Activated CD4-positive, alpha-beta memory T cell treated with anti-CD3 and anti-CD28 coated beads, Interleukin-2, amount 10 ng/mL, durations not matched to agents 7 days and 5 days (primary cell): ENCODE results near the gene GPX2. TPM values are rescaled to one million over a fixed set of nuclear protein-coding genes. Genes with fewer than 3 reads are reported as not detected.

ENCODE experiments used
- CTCF ChIA-PET: fragments of 350-600 bp; sonication (Branson Sonifier 250); formaldehyde crosslinking; loops from one replicate; lab custom pipeline; 2021; ENCODE audit warnings: antibody characterized with exemption, inconsistent platforms; lab: Charles Lee
- POLR2A ChIA-PET: fragments of 350-600 bp; sonication (Branson Sonifier 250); formaldehyde crosslinking; loops from one replicate; lab custom pipeline; 2021; ENCODE audit warnings: antibody characterized with exemption; lab: Charles Lee
- DNase-seq: peaks from one replicate; pipeline ENCODE4 v3.0.0-alpha.2; 2020
- H3K27ac Mint-ChIP-seq: one replicate; pipeline ENCODE4 v1.8.0; 2021; ENCODE audit warnings: mild to moderate bottlenecking, mixed read lengths
- H3K27me3 Mint-ChIP-seq: one replicate; pipeline ENCODE4 v1.8.0; 2021; ENCODE audit warnings: mixed read lengths
- H3K36me3 Mint-ChIP-seq: one replicate; pipeline ENCODE4 v1.8.0; 2021; ENCODE audit warnings: low read depth, mixed read lengths
- H3K4me1 Mint-ChIP-seq: one replicate; pipeline ENCODE4 v1.8.0; 2021; ENCODE audit warnings: mixed read lengths
- H3K4me3 Mint-ChIP-seq: one replicate; pipeline ENCODE4 v1.8.0; 2021; ENCODE audit warnings: mild to moderate bottlenecking, mixed read lengths
- H3K9me3 Mint-ChIP-seq: one replicate; pipeline ENCODE4 v1.8.0; 2021; ENCODE audit warnings: mixed read lengths
- total RNA-seq, 2 experiments: library from RNA; stranded (reverse); gene quantifications; one replicate each; pipeline ENCODE4 v1.2.3, GENCODE V29; 2021

GPX2 gene
- total RNA-seq, 2 experiments from 2014 or later, result not detected

- H3K27ac Mint-ChIP-seq, result no peak overlapping the region
- no peak overlapping the region for H3K4me3 Mint-ChIP-seq
- no peak for DNase-seq
- no peaks in the 10 kb centered on the region for H3K9me3 Mint-ChIP-seq
- H3K4me1 Mint-ChIP-seq, result no peaks in the 10 kb centered on the region
- CTCF ChIA-PET, result interaction anchor here (0.7 to 5.8 kb wide), 45 partner anchors 9 to 515 kb away, joined by 3 to 77 read pairs (median 4); partner anchors contain the start of genes FNTB and SPTB
- no peaks in the 10 kb centered on the region for H3K36me3 Mint-ChIP-seq
- peaks cover 19% of the 10 kb centered on the region for H3K27me3 Mint-ChIP-seq
- POLR2A ChIA-PET, result interaction anchor here (0.7 to 1.2 kb wide), 5 partner anchors 9 to 223 kb away, joined by 3 to 5 read pairs (median 3); partner anchors contain the start of gene CHURC1
Measured at GRCh38 chr14:64891173-64891838, 51.2 kb downstream of the GPX2 start.

GRCh38 chr14:64889352-64889751 is 53.2 kb downstream of the GPX2 start:
- Mint-ChIP-seq H3K27ac (no peak overlapping the region), H3K36me3 (no peaks in the 10 kb centered on the region), H3K9me3 (no peaks in the 10 kb centered on the region), H3K27me3 (peaks cover 26% of the 10 kb centered on the region), H3K4me1 (no peaks in the 10 kb centered on the region), H3K4me3 (no peak overlapping the region)
- no peak for DNase-seq
- CTCF ChIA-PET, result interaction anchor here (0.7 to 5.8 kb wide), 5 partner anchors 8 to 349 kb away, joined by 3 to 77 read pairs (median 5); partner anchors contain the start of genes HSPA2 and SPTB
- POLR2A ChIA-PET, result no interaction called here

Other genes starting within 250 kb of the GPX2 start
- 100 to 1,000 TPM; 126 to 133 TPM for gene PLEKHG3, start 238.3 kb downstream of the GPX2 start, total RNA-seq
- under 1 TPM; 0.08 to 0.10 TPM for gene SPTB, start 62.8 kb downstream of the GPX2 start, total RNA-seq
- gene CHURC1, start 28.3 kb downstream of the GPX2 start, total RNA-seq, result 10 to 100 TPM; 80.6 to 91.1 TPM
- gene RAB15, start 29.6 kb upstream of the GPX2 start, total RNA-seq, result 1 to 10 TPM; 1.5 to 1.7 TPM
- 10 to 100 TPM; 12.3 to 16.1 TPM for gene FNTB, start 44.1 kb upstream of the GPX2 start, total RNA-seq
- gene MAX, start 159.8 kb upstream of the GPX2 start, total RNA-seq, result 100 to 1,000 TPM; 134 to 135 TPM